Liver (tissue), 9 donors: ENCODE measurements around the gene MPC1. TPM values are rescaled to one million over a fixed set of nuclear protein-coding genes. Genes with fewer than 3 reads are reported as not detected.

Experiments used
- DNase-seq: peaks from one replicate; pipeline ENCODE4 v3.0.0-alpha.2; 2017; ENCODE audit warnings: low spot score
- H3K27ac ChIP-seq, 2 donors: one replicate each; pipeline ENCODE4 v1.7.0; 2013; ENCODE audit warnings: inconsistent platforms in 2 of 2, low read length in 2 of 2, control low read depth in 1 of 2, low read depth in 1 of 2, mild to moderate bottlenecking in 1 of 2
- H3K27me3 ChIP-seq, 4 donors: one replicate each; pipeline versions ENCODE4 v1.6.1 to v1.7.0; 2013; ENCODE audit warnings: low read length in 3 of 4, inconsistent platforms in 1 of 4, mild to moderate bottlenecking in 1 of 4, moderate library complexity in 1 of 4; ENCODE audit not compliant: control insufficient read depth in 4 of 4, insufficient read depth in 4 of 4
- H3K36me3 ChIP-seq, 4 donors: one replicate each; pipeline versions ENCODE4 v1.6.1 to v1.7.0; 2013; ENCODE audit warnings: low read length in 3 of 4, mild to moderate bottlenecking in 3 of 4, low read depth in 1 of 4, moderate library complexity in 1 of 4; ENCODE audit not compliant: control insufficient read depth in 4 of 4, insufficient read depth in 3 of 4
- H3K4me1 ChIP-seq, 4 donors: one replicate each; pipeline versions ENCODE4 v1.6.1 to v1.7.0; 2013; ENCODE audit warnings: low read length in 3 of 4, mild to moderate bottlenecking in 3 of 4, moderate library complexity in 1 of 4; ENCODE audit not compliant: control insufficient read depth in 4 of 4, insufficient read depth in 4 of 4
- H3K4me3 ChIP-seq, 3 donors: one replicate each; pipeline versions ENCODE4 v1.6.1 to v1.7.0; 2013; ENCODE audit warnings: low read length in 3 of 3, control low read depth in 1 of 3, low read depth in 1 of 3, mild to moderate bottlenecking in 1 of 3
- H3K9ac ChIP-seq, 2 donors: one replicate each; pipeline ENCODE4 v1.7.0; 2013; ENCODE audit warnings: low read length in 2 of 2, mild to moderate bottlenecking in 2 of 2, moderate library complexity in 2 of 2, control low read depth in 1 of 2, low read depth in 1 of 2
- H3K9me3 ChIP-seq, 4 donors: one replicate each; pipeline versions ENCODE4 v1.6.1 to v1.7.0; 2013; ENCODE audit warnings: low read length in 3 of 4; ENCODE audit not compliant: control insufficient read depth in 4 of 4
- CTCF ChIP-seq: fragments of 150-350 bp; IDR thresholded peaks from 2 replicates; pipeline ENCODE4 v1.5.1; 2017; ENCODE audit warnings: improper control_type of control experiment, low read depth, low read length; ENCODE audit not compliant: missing input control
- EGR1 ChIP-seq, 2 donors: IDR thresholded peaks; 2 replicates each; pipeline ENCODE4 v1.6.1; 2016 to 2018; ENCODE audit warnings: antibody characterized with exemption in 2 of 2, low read depth in 2 of 2
- FOXA1 ChIP-seq: IDR thresholded peaks from 2 replicates; pipeline ENCODE4 v1.6.1; 2016; ENCODE audit warnings: antibody characterized with exemption
- FOXA2 ChIP-seq: IDR thresholded peaks from 2 replicates; pipeline ENCODE4 v1.6.1; 2016; ENCODE audit warnings: antibody characterized with exemption
- GABPA ChIP-seq, 2 donors: IDR thresholded peaks in 1 of 2; conservative IDR thresholded peaks in 1 of 2; 2 replicates each; pipeline ENCODE4 v1.6.1; 2016; ENCODE audit warnings: antibody characterized with exemption in 2 of 2, mild to moderate bottlenecking in 1 of 2, moderate library complexity in 1 of 2
- HNF4A ChIP-seq, 2 donors: conservative IDR thresholded peaks; 2 replicates each; pipeline ENCODE4 v1.6.1; 2016; ENCODE audit warnings: antibody characterized with exemption in 2 of 2, mild to moderate bottlenecking in 2 of 2
- HNF4G ChIP-seq: IDR thresholded peaks from 2 replicates; pipeline ENCODE4 v1.6.1; 2016; ENCODE audit warnings: antibody characterized with exemption
- JUND ChIP-seq, 2 donors: IDR thresholded peaks; 2 replicates each; pipeline ENCODE4 v1.6.1; 2016; ENCODE audit warnings: antibody characterized with exemption in 2 of 2
- MAX ChIP-seq: IDR thresholded peaks from 2 replicates; pipeline ENCODE4 v1.6.1; 2016; ENCODE audit warnings: antibody characterized with exemption
- NR2F2 ChIP-seq: IDR thresholded peaks from 2 replicates; pipeline ENCODE4 v1.6.1; 2016; ENCODE audit warnings: antibody characterized with exemption
- RAD21 ChIP-seq, 2 donors: IDR thresholded peaks; 2 replicates each; pipeline ENCODE4 v1.6.1; 2016; ENCODE audit warnings: antibody characterized with exemption in 2 of 2, mild to moderate bottlenecking in 2 of 2
- REST ChIP-seq: IDR thresholded peaks from 2 replicates; pipeline ENCODE4 v1.6.1; 2016; ENCODE audit warnings: antibody characterized with exemption, mild to moderate bottlenecking
- RXRA ChIP-seq, 2 donors: IDR thresholded peaks; 2 replicates each; pipeline ENCODE4 v1.6.1; 2017 to 2018; ENCODE audit warnings: antibody characterized with exemption in 2 of 2, mild to moderate bottlenecking in 1 of 2
- SP1 ChIP-seq: IDR thresholded peaks from 2 replicates; pipeline ENCODE4 v1.6.1; 2018; ENCODE audit warnings: antibody characterized with exemption, mild to moderate bottlenecking
- TAF1 ChIP-seq: conservative IDR thresholded peaks from 2 replicates; pipeline ENCODE4 v1.6.1; 2016; ENCODE audit warnings: antibody characterized with exemption, mild to moderate bottlenecking
- YY1 ChIP-seq: IDR thresholded peaks from 2 replicates; pipeline ENCODE4 v1.6.1; 2016; ENCODE audit warnings: antibody characterized with exemption, mild to moderate bottlenecking
- polyA plus RNA-seq, 2 donors: library from polyadenylated mRNA; stranded (reverse) in 1 of 2; unstranded in 1 of 2; fragments of 200-250 nt in 1 of 2; fragments of >200 nt in 1 of 2; fragmentation: Nextera tagmentation in 1 of 2; extraction: Ambion mirVana in 1 of 2; gene quantifications; one replicate each; pipeline versions ENCODE4 v1.2.1 to v1.2.3, GENCODE V29; 2013 to 2015
- total RNA-seq, 2 donors: library from RNA; depleted of rRNA; stranded (reverse); fragments of >200 nt; gene quantifications; one replicate each; pipeline ENCODE4 v1.2.3, GENCODE V29; 2014
- TF ChIP-seq, protein P1 (sequence below): IDR thresholded peaks from 2 replicates; pipeline ENCODE4 v1.6.1; 2016; ENCODE audit warnings: antibody characterized with exemption
- TF ChIP-seq, protein P2 (sequence below): IDR thresholded peaks from 2 replicates; pipeline ENCODE4 v1.6.1; 2016; ENCODE audit warnings: antibody characterized with exemption
- donor health status: healthy.
- donor health status: healthy.
- donor health status: healthy.
- donor health status: healthy.
- donor health status: healthy.

Gene MPC1
- total and polyA plus RNA-seq, 4 donors = 79.7 to 478 (median 237) TPM

DNA sequence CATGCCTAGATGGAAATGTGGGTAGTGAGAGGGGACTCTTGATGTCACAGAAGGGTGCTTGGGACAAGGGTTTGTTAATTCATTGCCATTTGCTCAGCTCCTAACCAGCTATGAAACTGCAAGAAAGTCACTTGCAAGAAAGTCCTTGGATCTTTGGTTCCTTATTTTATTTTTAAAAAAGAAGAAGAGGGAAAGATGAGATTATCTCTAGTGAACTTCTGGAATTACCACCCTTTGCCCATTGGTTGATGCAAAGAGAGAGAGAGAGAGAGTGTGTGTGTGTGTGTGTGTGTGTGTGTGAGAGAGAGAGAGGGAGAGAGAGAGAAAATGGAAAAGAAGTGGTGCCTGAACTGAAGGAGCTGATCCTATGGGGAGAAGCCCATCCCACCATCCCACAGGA lies 35.8 kb downstream of the MPC1 start:
- Histone ChIP-seq H3K27ac (no peak overlapping the region), H3K4me1 (peaks cover 1 to 43% (median 16%) of the 10 kb centered on the region in 4 donors), H3K9me3 (no peaks in the 10 kb centered on the region), H3K4me3 (no peak overlapping the region), H3K27me3 (no peaks in the 10 kb centered on the region), H3K36me3 (no peaks in the 10 kb centered on the region), H3K9ac (no peak overlapping the region)
- TF ChIP-seq NR2F2 (no peak), CTCF (no peak), REST (no peak), MAX (no peak), JUND (IDR thresholded peaks at IDR 0.05) (no peak), RAD21 (IDR thresholded peaks at IDR 0.05) (no peak), EGR1 (IDR thresholded peaks at IDR 0.05; ENCODE audit: low read depth in 2 of 2) (no peak), YY1 (no peak), FOXA2 (no peak), HNF4A (conservative IDR thresholded peaks at IDR 0.05) (no peak), RXRA (IDR thresholded peaks at IDR 0.05) (no peak), GABPA (IDR thresholded peaks at IDR 0.05 in 1 of 2, conservative IDR thresholded peaks at IDR 0.05 in 1 of 2) (no peak), FOXA1 (no peak), TAF1 (no peak), SP1 (no peak), HNF4G (no peak)
- TF ChIP-seq, protein P1, sequence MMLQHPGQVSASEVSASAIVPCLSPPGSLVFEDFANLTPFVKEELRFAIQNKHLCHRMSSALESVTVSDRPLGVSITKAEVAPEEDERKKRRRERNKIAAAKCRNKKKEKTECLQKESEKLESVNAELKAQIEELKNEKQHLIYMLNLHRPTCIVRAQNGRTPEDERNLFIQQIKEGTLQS = no peak
- TF ChIP-seq, protein P2, sequence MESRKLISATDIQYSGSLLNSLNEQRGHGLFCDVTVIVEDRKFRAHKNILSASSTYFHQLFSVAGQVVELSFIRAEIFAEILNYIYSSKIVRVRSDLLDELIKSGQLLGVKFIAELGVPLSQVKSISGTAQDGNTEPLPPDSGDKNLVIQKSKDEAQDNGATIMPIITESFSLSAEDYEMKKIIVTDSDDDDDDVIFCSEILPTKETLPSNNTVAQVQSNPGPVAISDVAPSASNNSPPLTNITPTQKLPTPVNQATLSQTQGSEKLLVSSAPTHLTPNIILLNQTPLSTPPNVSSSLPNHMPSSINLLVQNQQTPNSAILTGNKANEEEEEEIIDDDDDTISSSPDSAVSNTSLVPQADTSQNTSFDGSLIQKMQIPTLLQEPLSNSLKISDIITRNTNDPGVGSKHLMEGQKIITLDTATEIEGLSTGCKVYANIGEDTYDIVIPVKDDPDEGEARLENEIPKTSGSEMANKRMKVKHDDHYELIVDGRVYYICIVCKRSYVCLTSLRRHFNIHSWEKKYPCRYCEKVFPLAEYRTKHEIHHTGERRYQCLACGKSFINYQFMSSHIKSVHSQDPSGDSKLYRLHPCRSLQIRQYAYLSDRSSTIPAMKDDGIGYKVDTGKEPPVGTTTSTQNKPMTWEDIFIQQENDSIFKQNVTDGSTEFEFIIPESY = no peak
- DNase-seq = no peak
